K562 (cell line): ENCODE data around the gene IL27RA.

Source experiments
- ATF3 ChIP-seq, 2 experiments: fragments of 450-650 bp in 1 of 2; sonication (generic) in 1 of 2; formaldehyde crosslinking in 1 of 2; IDR thresholded peaks in 1 of 2; conservative IDR thresholded peaks in 1 of 2; 2 replicates each; pipeline versions ENCODE4 v1.6.1 to v1.8.1; 2016 to 2023; ENCODE audit warnings: mild to moderate bottlenecking in 2 of 2, moderate library complexity in 2 of 2, inconsistent platforms in 1 of 2, missing genetic modification reagents in 1 of 2
- CREB1 ChIP-seq, 2 experiments: sonication (generic) in 1 of 2; formaldehyde crosslinking in 1 of 2; IDR thresholded peaks; 2 replicates each; pipeline versions ENCODE4 v1.6.1 to v1.8.0; 2012 to 2022; ENCODE audit warnings: inconsistent platforms in 1 of 2, mild to moderate bottlenecking in 1 of 2, missing genetic modification reagents in 1 of 2, moderate library complexity in 1 of 2
- MAX ChIP-seq: sonication (generic); formaldehyde crosslinking; IDR thresholded peaks from 2 replicates; pipeline ENCODE4 v1.9.0; 2022; ENCODE audit warnings: mild to moderate bottlenecking, missing genetic modification reagents
- POLR2A ChIP-seq: fragments of 450-650 bp; conservative IDR thresholded peaks from 2 replicates; pipeline ENCODE4 v1.6.1; 2016
- RAD21 ChIP-seq, 2 experiments: fragments of 250-450 bp in 1 of 2; fragments of 450-650 bp in 1 of 2; sonication (Bioruptor Pico) in 1 of 2; formaldehyde crosslinking in 1 of 2; IDR thresholded peaks in 1 of 2; conservative IDR thresholded peaks in 1 of 2; 2 replicates each; pipeline versions ENCODE4 v1.4.0 to v1.8.0; 2020 to 2022; ENCODE audit warnings: mild to moderate bottlenecking in 2 of 2, moderate library complexity in 1 of 2
- REST ChIP-seq, 2 experiments: fragments of 450-650 bp; formaldehyde crosslinking in 1 of 2; IDR thresholded peaks; 2 replicates each; pipeline versions ENCODE4 v1.4.0 to v1.6.1; 2014 to 2020; ENCODE audit warnings: mild to moderate bottlenecking in 2 of 2, borderline replicate concordance in 1 of 2, low read depth in 1 of 2
- RNF2 ChIP-seq: sonication (generic); IDR thresholded peaks from 2 replicates; pipeline ENCODE4 v1.6.1; 2016
- TCF7L2 ChIP-seq: fragments of 150-350 bp; IDR thresholded peaks from 2 replicates; pipeline ENCODE4 v1.6.1; 2016; ENCODE audit warnings: low read depth, mild to moderate bottlenecking, low read length, moderate library complexity
- ZNF274 ChIP-seq: IDR thresholded peaks from 2 replicates; pipeline ENCODE4 v1.6.1; 2011; ENCODE audit warnings: low read depth, mild to moderate bottlenecking, low read length, moderate library complexity, borderline replicate concordance
- TF ChIP-seq, protein P1 (sequence below), 3 experiments: IDR thresholded peaks in 2 of 3; conservative IDR thresholded peaks in 1 of 3; 2 replicates each; pipeline ENCODE4 v1.5.1; 2011 to 2012; ENCODE audit warnings: low read length in 3 of 3, mild to moderate bottlenecking in 3 of 3, control low read depth in 2 of 3, improper control_type of control experiment in 1 of 3, inconsistent platforms in 1 of 3, low read depth in 1 of 3, mixed read lengths in 1 of 3, moderate library complexity in 1 of 3; ENCODE audit not compliant: insufficient read depth in 2 of 3
- TF ChIP-seq, protein P2 (sequence below): fragments of 250-450 bp; sonication (Bioruptor Pico); IDR thresholded peaks from 2 replicates; pipeline ENCODE4 v1.8.0; 2021; ENCODE audit warnings: borderline replicate concordance, mild to moderate bottlenecking, moderate library complexity; ENCODE audit not compliant: poor library complexity, severe bottlenecking

- TF ChIP-seq REST (IDR thresholded peaks at IDR 0.05; ENCODE audit: borderline replicate concordance): peak; percentile 61
- TF ChIP-seq REST (CRISPR knock-in tag; IDR thresholded peaks at IDR 0.05; ENCODE audit: low read depth): 0 out of 2 replicates have a peak, but pooled peaks have one; percentile 68
- peak; percentile 99 for TF ChIP-seq CREB1 (IDR thresholded peaks at IDR 0.05)
- peak; percentile 99 for TF ChIP-seq CREB1 (CRISPR knock-in tag; IDR thresholded peaks at IDR 0.05)
- TF ChIP-seq POLR2A: peak; percentile 71
- TF ChIP-seq, protein P1, sequence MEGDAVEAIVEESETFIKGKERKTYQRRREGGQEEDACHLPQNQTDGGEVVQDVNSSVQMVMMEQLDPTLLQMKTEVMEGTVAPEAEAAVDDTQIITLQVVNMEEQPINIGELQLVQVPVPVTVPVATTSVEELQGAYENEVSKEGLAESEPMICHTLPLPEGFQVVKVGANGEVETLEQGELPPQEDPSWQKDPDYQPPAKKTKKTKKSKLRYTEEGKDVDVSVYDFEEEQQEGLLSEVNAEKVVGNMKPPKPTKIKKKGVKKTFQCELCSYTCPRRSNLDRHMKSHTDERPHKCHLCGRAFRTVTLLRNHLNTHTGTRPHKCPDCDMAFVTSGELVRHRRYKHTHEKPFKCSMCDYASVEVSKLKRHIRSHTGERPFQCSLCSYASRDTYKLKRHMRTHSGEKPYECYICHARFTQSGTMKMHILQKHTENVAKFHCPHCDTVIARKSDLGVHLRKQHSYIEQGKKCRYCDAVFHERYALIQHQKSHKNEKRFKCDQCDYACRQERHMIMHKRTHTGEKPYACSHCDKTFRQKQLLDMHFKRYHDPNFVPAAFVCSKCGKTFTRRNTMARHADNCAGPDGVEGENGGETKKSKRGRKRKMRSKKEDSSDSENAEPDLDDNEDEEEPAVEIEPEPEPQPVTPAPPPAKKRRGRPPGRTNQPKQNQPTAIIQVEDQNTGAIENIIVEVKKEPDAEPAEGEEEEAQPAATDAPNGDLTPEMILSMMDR (IDR thresholded peaks at IDR 0.05 in 2 of 3, conservative IDR thresholded peaks at IDR 0.05 in 1 of 3; ENCODE audit: insufficient read depth in 2 of 3, low read depth in 1 of 3, low read length in 3 of 3): 0 out of 6 replicates have a peak, but pooled peaks of 1 of the 3 experiments have one; percentile 4
- TF ChIP-seq RAD21 (CRISPR knock-in tag; conservative IDR thresholded peaks at IDR 0.05 in 1 of 2, IDR thresholded peaks at IDR 0.05 in 1 of 2): peak in 1 of 2 experiments; percentile 48; a peak in 2 of 4 replicates
- TF ChIP-seq RNF2: peak; percentile 99
- TF ChIP-seq TCF7L2: no peak
- peak; percentile 81; the same call in 1 of the 2 replicates for TF ChIP-seq ZNF274
- TF ChIP-seq MAX (CRISPR knock-in tag): peak; percentile 89
- TF ChIP-seq, protein P2, sequence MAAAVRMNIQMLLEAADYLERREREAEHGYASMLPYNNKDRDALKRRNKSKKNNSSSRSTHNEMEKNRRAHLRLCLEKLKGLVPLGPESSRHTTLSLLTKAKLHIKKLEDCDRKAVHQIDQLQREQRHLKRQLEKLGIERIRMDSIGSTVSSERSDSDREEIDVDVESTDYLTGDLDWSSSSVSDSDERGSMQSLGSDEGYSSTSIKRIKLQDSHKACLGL (CRISPR knock-in tag): no peak
- peak; percentile 100 for TF ChIP-seq ATF3 (IDR thresholded peaks at IDR 0.05)
- peak; percentile 97 for TF ChIP-seq ATF3 (CRISPR knock-in tag; conservative IDR thresholded peaks at IDR 0.05)
These were observed 24.6 kb upstream of the IL27RA start for GRCh38 chr19:14006766-14007562.
